H9 (cell line): ENCODE data around the gene ZNF521. TPM values are rescaled to one million over a fixed set of nuclear protein-coding genes. Genes with fewer than 3 reads are reported as not detected.

ENCODE experiments used
- DNase-seq: peaks from one replicate; pipeline ENCODE4 v3.0.0-alpha.2; 2017
- H2AFZ ChIP-seq: one replicate; pipeline ENCODE4 v1.6.1; 2013; ENCODE audit warnings: mild to moderate bottlenecking, low read length, control low read depth, moderate library complexity
- H2AK5ac ChIP-seq: 2 replicates; pipeline ENCODE4 v1.6.1; 2013; ENCODE audit warnings: low read length, control low read depth, mixed read lengths; ENCODE audit not compliant: insufficient read length
- H2BK120ac ChIP-seq: one replicate; pipeline ENCODE4 v1.6.1; 2013; ENCODE audit warnings: low read depth, mild to moderate bottlenecking, low read length, control low read depth, inconsistent platforms; ENCODE audit not compliant: poor library complexity, severe bottlenecking
- H2BK12ac ChIP-seq: 2 replicates; pipeline ENCODE4 v1.6.1; 2013; ENCODE audit warnings: low read length, control low read depth, mixed read lengths, low read depth; ENCODE audit not compliant: insufficient read length
- H2BK15ac ChIP-seq: 2 replicates; pipeline ENCODE4 v1.6.1; 2013; ENCODE audit warnings: low read depth, low read length, control low read depth
- H2BK20ac ChIP-seq: one replicate; pipeline ENCODE4 v1.6.1; 2013; ENCODE audit warnings: low read depth, mild to moderate bottlenecking, low read length, control low read depth, inconsistent platforms; ENCODE audit not compliant: poor library complexity, severe bottlenecking
- H2BK5ac ChIP-seq: 2 replicates; pipeline ENCODE4 v1.6.1; 2013; ENCODE audit warnings: low read length, control low read depth, mixed read lengths; ENCODE audit not compliant: insufficient read length
- H3K14ac ChIP-seq: 2 replicates; pipeline ENCODE4 v1.6.1; 2013; ENCODE audit warnings: low read length, control low read depth; ENCODE audit not compliant: insufficient read depth
- H3K18ac ChIP-seq: 2 replicates; pipeline ENCODE4 v1.6.1; 2013; ENCODE audit warnings: low read depth, mild to moderate bottlenecking, mixed read lengths, low read length, control low read depth; ENCODE audit not compliant: insufficient read length
- H3K23ac ChIP-seq: 2 replicates; pipeline ENCODE4 v1.6.1; 2013; ENCODE audit warnings: low read length, control low read depth, mixed read lengths, low read depth; ENCODE audit not compliant: insufficient read length
- H3K23me2 ChIP-seq: 2 replicates; pipeline ENCODE4 v1.6.1; 2013; ENCODE audit warnings: low read depth, mild to moderate bottlenecking, mixed read lengths, low read length, control low read depth; ENCODE audit not compliant: insufficient read length, poor library complexity, severe bottlenecking
- H3K27ac ChIP-seq: 2 replicates; pipeline ENCODE4 v1.5.1; 2013; ENCODE audit warnings: low read length, control low read depth, mixed read lengths, low read depth; ENCODE audit not compliant: insufficient read length
- H3K27me3 ChIP-seq: 2 replicates; pipeline ENCODE4 v1.6.1; 2013; ENCODE audit warnings: low read length, control low read depth, inconsistent platforms; ENCODE audit not compliant: insufficient read depth
- H3K4ac ChIP-seq: 2 replicates; pipeline ENCODE4 v1.6.1; 2013; ENCODE audit warnings: low read depth, mild to moderate bottlenecking, control low read depth, inconsistent platforms, low read length, moderate library complexity
- H3K4me1 ChIP-seq: 2 replicates; pipeline ENCODE4 v1.6.1; 2013; ENCODE audit warnings: low read length, control low read depth, inconsistent platforms; ENCODE audit not compliant: insufficient read depth
- H3K4me2 ChIP-seq: 2 replicates; pipeline ENCODE4 v1.6.1; 2013; ENCODE audit warnings: low read length, control low read depth, mixed read lengths; ENCODE audit not compliant: insufficient read length, insufficient read depth
- H3K56ac ChIP-seq: 2 replicates; pipeline ENCODE4 v1.6.1; 2013; ENCODE audit warnings: low read depth, mild to moderate bottlenecking, mixed read lengths, low read length, control low read depth; ENCODE audit not compliant: insufficient read length
- H3K79me1 ChIP-seq: 2 replicates; pipeline ENCODE4 v1.6.1; 2013; ENCODE audit warnings: low read depth, mild to moderate bottlenecking, moderate library complexity, low read length, control low read depth, inconsistent platforms; ENCODE audit not compliant: insufficient read depth, poor library complexity, severe bottlenecking
- H3K79me2 ChIP-seq: 2 replicates; pipeline ENCODE4 v1.6.1; 2013; ENCODE audit warnings: low read length, control low read depth, inconsistent platforms; ENCODE audit not compliant: insufficient read depth
- H3K9ac ChIP-seq: 2 replicates; pipeline ENCODE4 v1.6.1; 2013; ENCODE audit warnings: low read length, control low read depth, mixed read lengths; ENCODE audit not compliant: insufficient read length; ENCODE audit errors: extremely low read depth
- H3K9me3 ChIP-seq: one replicate; pipeline ENCODE4 v1.6.1; 2013; ENCODE audit warnings: low read depth, low read length, inconsistent platforms; ENCODE audit not compliant: control insufficient read depth
- H3T11ph ChIP-seq: one replicate; pipeline ENCODE4 v1.6.1; 2013; ENCODE audit warnings: mild to moderate bottlenecking, low read length, control low read depth, inconsistent platforms
- H4K20me1 ChIP-seq: one replicate; pipeline ENCODE4 v1.6.1; 2013; ENCODE audit not compliant: control insufficient read depth, insufficient read length, insufficient read depth
- H4K5ac ChIP-seq: 2 replicates; pipeline ENCODE4 v1.6.1; 2013; ENCODE audit warnings: low read depth, mild to moderate bottlenecking, mixed read lengths, low read length, control low read depth; ENCODE audit not compliant: insufficient read length
- H4K8ac ChIP-seq: replicated peaks from 2 replicates; pipeline ENCODE4 v1.6.1; 2013; ENCODE audit warnings: low read length, control low read depth, mixed read lengths, low read depth; ENCODE audit not compliant: insufficient read length
- H4K91ac ChIP-seq: 2 replicates; pipeline ENCODE4 v1.6.1; 2013; ENCODE audit warnings: low read depth, mild to moderate bottlenecking, moderate library complexity, mixed read lengths, low read length, control low read depth; ENCODE audit not compliant: insufficient read length
- H3K27ac Mint-ChIP-seq, 3 experiments: 2 replicates in 2 of 3; 3 replicates in 1 of 3; pipeline ENCODE4 v1.8.0; 2020 to 2021; ENCODE audit warnings: mixed read lengths in 3 of 3, mild to moderate bottlenecking in 1 of 3, moderate library complexity in 1 of 3
- H3K27me3 Mint-ChIP-seq: 2 replicates; pipeline ENCODE4 v1.8.0; 2021; ENCODE audit warnings: low read depth, mild to moderate bottlenecking, moderate library complexity, mixed read lengths
- H3K36me3 Mint-ChIP-seq, 3 experiments: 2 replicates in 2 of 3; 3 replicates in 1 of 3; pipeline ENCODE4 v1.8.0; 2020 to 2021; ENCODE audit warnings: low read depth in 3 of 3, mixed read lengths in 3 of 3; ENCODE audit not compliant: insufficient read depth in 1 of 3
- H3K4me1 Mint-ChIP-seq, 2 experiments: 2 replicates each; pipeline ENCODE4 v1.8.0; 2020; ENCODE audit warnings: mixed read lengths in 2 of 2
- H3K4me3 Mint-ChIP-seq, 2 experiments: 2 replicates in 1 of 2; 3 replicates in 1 of 2; pipeline ENCODE4 v1.8.0; 2020 to 2021; ENCODE audit warnings: mild to moderate bottlenecking in 2 of 2, mixed read lengths in 2 of 2, moderate library complexity in 1 of 2
- H3K9me3 Mint-ChIP-seq, 2 experiments: 2 replicates in 1 of 2; 3 replicates in 1 of 2; pipeline ENCODE4 v1.8.0; 2020; ENCODE audit warnings: mild to moderate bottlenecking in 2 of 2, mixed read lengths in 2 of 2, moderate library complexity in 1 of 2
- CTCF ChIP-seq: fragments of 200-600 bp; sonication (generic); conservative IDR thresholded peaks from 3 replicates; pipeline ENCODE4 v1.8.0; 2021; ENCODE audit warnings: antibody characterized with exemption, mild to moderate bottlenecking
- WGBS: extraction: QIAGEN DNeasy Blood & Tissue Kit; methylation state at CpG from one replicate; pipeline ENCODE4 v1.1.7; 2013; ENCODE audit warnings: missing lambda C conversion rate, low lambda C conversion rate, mixed read lengths; ENCODE audit not compliant: insufficient read length; ENCODE audit errors: extremely low coverage; 5-methylcytosine and 5-hydroxymethylcytosine counted together
- total RNA-seq: library from RNA; stranded (reverse); gene quantifications from 2 replicates; pipeline ENCODE4 v1.2.1, GENCODE V29; 2021

The ZNF521 gene
- total RNA-seq, 1 experiment from 2014 or later, result 3.3 TPM

- H2BK120ac ChIP-seq, result no peak overlapping the region
- H3K23ac ChIP-seq, result no peak overlapping the region
- H2BK5ac ChIP-seq, result no peak overlapping the region
- H3K4ac ChIP-seq, result no peak overlapping the region
- no peak overlapping the region for H2BK12ac ChIP-seq
- H2AFZ ChIP-seq, result no peak overlapping the region
- no peak overlapping the region for H3K27ac Mint-ChIP-seq
- peaks cover 0 to under 1% (median 0%) of the 10 kb centered on the region in 3 experiments; a peak in 1 of 7 replicates for H3K36me3 Mint-ChIP-seq
- peaks cover 0 to 15% of the 10 kb centered on the region in 2 experiments; a peak in 2 of 4 replicates for H3K4me1 Mint-ChIP-seq
- no peak overlapping the region for H2BK15ac ChIP-seq
- H4K8ac ChIP-seq, result no peak overlapping the region
- H4K5ac ChIP-seq, result no peak overlapping the region
- no peak overlapping the region for H3K9ac ChIP-seq
- DNase-seq, result no peak
- no peak overlapping the region for H3K27ac ChIP-seq
- no peaks in the 10 kb centered on the region for H3K79me2 ChIP-seq
- TF ChIP-seq CTCF, result no peak
- no peaks in the 10 kb centered on the region for H3K79me1 ChIP-seq
- no peaks in the 10 kb centered on the region for H4K20me1 ChIP-seq
- no peak overlapping the region for H3K4me3 Mint-ChIP-seq
- no peak overlapping the region for H2BK20ac ChIP-seq
- no peaks in the 10 kb centered on the region for H3K9me3 Mint-ChIP-seq
- no peaks in the 10 kb centered on the region for H3K4me1 ChIP-seq
- H3T11ph ChIP-seq, result no peak overlapping the region
- no peaks in the 10 kb centered on the region for H3K23me2 ChIP-seq
- H4K91ac ChIP-seq, result no peak overlapping the region
- no peak overlapping the region for H3K4me2 ChIP-seq
- H3K18ac ChIP-seq, result no peak overlapping the region
- no peaks in the 10 kb centered on the region for H3K27me3 ChIP-seq
- H3K27me3 Mint-ChIP-seq, result peaks cover 2% of the 10 kb centered on the region
- H3K9me3 ChIP-seq, result no peaks in the 10 kb centered on the region
- 100% methylated on average over 1 of the region's 2 CpGs for WGBS
- no peak overlapping the region for H3K14ac ChIP-seq
- no peak overlapping the region for H2AK5ac ChIP-seq
- no peak overlapping the region for H3K56ac ChIP-seq
Observed at GRCh38 chr18:25145731-25146511, 206.0 kb downstream of the ZNF521 start.
